OCI-LY7 (cell line): ENCODE results near the gene G3BP2.

ENCODE experiments used
- EZH2phosphoT487 ChIP-seq: fragments of 200-600 bp; sonication (generic); IDR thresholded peaks from 2 replicates; pipeline ENCODE4 v1.6.1; 2018; ENCODE audit warnings: low read depth, borderline replicate concordance, mild to moderate bottlenecking, mixed run types, antibody characterized with exemption, low read length, moderate library complexity, mixed read lengths
- TF ChIP-seq, protein P1 (sequence below): fragments of 200-600 bp; sonication (generic); conservative IDR thresholded peaks from 2 replicates; pipeline ENCODE4 v1.5.1; 2014; ENCODE audit warnings: mild to moderate bottlenecking, antibody characterized with exemption, low read length, moderate library complexity, mixed read lengths

DNA sequence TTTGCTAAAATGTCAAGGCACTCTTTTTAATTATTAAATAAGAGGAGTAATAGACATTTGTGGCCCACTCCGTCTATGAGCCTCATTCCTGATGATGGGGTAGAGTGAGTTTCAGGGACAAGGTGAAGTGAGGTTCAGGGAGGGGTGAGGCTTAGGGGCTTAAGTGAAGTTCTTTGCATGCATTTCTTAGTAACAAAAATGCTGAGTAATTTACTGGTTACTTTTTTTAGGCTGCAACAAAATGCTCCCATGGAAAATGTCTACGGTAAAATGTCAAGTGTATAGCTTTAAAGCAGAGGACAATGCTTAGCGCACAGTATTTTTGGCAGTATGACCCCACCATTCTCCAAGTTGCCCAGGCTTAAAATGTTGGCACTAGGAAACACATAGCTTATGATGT lies 49.2 kb upstream of the G3BP2 start:
- TF ChIP-seq, protein P1, sequence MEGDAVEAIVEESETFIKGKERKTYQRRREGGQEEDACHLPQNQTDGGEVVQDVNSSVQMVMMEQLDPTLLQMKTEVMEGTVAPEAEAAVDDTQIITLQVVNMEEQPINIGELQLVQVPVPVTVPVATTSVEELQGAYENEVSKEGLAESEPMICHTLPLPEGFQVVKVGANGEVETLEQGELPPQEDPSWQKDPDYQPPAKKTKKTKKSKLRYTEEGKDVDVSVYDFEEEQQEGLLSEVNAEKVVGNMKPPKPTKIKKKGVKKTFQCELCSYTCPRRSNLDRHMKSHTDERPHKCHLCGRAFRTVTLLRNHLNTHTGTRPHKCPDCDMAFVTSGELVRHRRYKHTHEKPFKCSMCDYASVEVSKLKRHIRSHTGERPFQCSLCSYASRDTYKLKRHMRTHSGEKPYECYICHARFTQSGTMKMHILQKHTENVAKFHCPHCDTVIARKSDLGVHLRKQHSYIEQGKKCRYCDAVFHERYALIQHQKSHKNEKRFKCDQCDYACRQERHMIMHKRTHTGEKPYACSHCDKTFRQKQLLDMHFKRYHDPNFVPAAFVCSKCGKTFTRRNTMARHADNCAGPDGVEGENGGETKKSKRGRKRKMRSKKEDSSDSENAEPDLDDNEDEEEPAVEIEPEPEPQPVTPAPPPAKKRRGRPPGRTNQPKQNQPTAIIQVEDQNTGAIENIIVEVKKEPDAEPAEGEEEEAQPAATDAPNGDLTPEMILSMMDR: no peak
- no peak for TF ChIP-seq EZH2phosphoT487
